ENCODE data around the gene RSAD1.
"Not testable (repeated sequence)": the region's sequence is repeated elsewhere in the genome, so short reads cannot be mapped to it uniquely, and the experiment has no call there.

Gene RSAD1

DNA sequence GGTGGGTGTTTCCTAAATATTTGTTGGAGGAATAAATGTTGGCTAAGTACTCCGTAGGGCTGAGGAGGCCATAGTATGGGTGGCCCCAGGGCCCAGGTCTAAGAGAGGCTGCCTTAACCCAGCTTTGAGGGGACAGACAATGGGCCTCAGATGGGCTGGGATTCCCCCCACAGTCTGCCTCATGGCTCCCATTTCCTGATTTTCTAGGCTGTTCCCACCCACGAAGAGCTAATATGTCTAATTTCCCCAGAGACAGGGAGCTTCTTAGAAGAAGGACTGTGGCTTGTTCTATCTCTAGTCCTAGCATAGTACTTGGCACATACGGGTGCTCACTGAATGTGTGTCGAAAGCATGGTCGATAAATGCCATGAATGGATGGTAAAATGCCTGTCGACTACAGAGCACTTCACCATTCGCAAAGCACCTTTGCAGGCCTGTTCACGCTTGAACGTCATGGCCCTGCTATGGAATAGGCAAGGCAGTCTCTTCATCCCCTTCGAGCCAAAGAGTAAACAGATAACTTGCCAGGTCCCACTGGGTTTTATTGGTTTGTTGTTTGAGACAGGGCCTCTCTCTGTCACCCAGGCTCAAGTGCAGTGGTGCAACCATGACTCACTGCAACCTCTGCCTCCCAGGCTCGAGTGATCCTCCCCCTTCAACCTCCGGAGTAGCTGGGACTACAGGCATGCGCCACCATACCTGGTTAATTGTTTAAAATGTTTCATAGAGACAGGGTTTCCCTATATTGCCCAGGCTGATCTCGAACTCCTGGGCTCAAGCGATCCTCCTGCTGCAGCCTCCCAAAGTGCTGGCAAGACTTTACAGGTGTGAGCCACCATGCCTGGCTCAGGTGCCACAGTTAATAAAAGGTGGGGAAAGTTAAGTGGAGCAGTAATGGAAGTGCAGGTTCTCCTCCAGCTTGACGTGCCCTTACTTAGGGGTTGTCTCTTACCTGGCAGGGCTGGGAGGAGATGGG is 19.7 kb upstream of the RSAD1 start:
- DNase-seq = no peak

DNA sequence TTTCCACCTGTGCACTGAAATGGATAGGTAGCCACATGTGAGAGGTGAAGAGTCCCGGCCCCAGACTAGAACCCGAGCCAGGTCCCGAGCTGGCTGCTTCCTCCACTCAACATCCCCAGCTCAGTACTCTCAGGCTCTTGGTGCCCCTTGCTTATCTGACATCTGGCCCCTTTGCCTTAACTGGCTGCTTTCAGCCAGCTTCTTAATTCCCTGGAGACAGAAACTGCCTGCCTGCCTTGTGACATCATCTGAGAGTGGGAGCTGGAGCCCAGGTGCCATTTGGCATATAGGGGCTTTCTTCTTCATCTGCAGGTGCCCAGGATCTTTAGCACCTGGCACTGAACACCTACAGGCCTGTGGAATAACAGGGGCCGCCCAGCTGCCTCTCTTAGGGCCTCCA is 18.9 kb upstream of the RSAD1 start:
- no peak for DNase-seq

DNA sequence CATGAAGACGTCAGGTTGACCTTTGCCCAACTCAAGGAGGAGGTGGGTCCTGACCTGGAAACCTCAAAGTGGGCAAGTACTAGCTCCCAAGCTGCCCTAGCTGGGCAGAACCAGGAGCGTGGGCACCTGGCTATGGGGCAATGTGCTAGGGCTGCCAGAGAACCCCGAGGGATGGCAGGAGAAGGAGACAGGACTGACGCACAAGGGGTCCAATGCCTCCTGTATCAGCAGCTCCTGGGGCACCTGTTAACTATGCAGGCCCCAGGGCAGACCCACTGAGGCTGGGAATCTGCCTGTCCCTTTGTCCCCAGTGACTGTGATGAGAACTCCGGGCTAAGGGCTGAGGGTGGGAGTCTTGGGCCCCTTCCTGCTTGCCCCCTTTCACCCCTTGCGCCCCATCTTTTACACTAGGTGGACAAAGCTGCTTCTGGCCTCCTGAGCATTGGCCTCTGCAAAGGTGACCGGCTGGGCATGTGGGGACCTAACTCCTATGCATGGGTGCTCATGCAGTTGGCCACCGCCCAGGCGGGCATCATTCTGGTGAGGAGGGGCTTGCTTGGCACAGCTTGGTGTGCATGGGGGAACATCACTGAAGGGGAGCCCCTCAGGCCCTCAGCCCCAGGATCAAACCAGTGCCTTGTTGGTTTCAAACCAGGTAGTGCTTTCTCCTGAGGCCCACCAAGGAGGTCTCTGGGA is 17.7 kb upstream of the RSAD1 start:
- no peak for DNase-seq

DNA sequence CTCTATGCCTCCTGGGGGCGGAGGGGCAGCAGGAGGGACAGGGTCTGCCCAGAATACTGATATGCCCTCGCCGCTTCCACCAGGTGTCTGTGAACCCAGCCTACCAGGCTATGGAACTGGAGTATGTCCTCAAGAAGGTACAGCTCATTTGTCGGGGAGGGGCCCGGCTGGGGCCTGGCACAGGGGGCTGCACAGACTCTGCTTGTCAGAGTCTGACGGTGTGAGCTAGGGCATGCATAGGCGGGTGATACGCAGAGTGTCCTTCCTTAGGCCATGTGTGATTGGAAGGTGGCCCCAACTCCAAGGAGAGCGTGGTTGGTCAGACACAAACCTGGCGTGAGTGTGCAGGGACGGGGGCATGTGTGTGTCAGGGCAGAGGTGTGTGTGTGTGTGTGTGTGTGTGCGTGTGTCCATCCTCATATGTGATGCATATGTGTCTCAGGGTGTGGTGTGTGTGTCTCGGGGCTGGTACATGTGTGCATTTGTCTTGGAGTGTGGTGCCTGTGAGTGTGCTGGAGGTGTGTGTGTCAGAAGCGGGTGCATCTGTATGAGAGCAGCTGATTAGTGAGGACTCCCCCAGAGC is 17.0 kb upstream of the RSAD1 start:
- DNase-seq = no peak

DNA sequence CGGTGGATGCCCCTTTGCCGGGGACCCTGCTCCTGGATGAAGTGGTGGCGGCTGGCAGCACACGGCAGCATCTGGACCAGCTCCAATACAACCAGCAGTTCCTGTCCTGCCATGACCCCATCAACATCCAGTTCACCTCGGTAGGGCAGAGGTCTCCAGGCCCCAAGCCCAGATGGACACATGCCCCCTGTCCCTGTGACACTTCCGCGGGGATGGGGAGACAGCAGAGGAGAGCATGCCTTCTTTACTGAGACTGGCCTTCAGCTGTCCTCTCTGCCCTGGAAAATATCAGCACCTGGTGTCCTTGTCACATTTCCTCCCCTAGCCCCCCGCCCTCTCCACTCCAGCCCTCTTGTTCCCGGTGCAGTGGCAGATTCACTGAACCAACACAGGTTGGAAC is 16.2 kb upstream of the RSAD1 start:
- DNase-seq = no peak

DNA sequence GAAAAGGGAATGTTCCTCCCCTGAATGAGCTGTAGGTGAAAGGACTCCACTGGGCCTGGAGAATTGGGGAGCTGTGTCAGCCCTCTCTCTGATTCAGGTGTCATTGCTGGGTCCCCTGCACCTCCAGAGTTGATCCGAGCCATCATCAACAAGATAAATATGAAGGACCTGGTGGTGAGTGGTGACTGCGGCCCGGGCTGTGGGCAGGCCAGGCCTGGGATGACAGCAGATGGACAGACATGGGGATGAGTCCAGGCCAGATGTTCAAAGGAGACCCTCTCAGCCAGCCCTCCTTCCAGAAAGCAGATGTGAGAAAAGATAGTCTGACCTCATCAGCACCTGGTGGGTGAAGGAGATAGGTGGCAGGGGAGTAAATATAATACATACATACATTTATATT is 14.5 kb upstream of the RSAD1 start:
- DNase-seq = no peak

DNA sequence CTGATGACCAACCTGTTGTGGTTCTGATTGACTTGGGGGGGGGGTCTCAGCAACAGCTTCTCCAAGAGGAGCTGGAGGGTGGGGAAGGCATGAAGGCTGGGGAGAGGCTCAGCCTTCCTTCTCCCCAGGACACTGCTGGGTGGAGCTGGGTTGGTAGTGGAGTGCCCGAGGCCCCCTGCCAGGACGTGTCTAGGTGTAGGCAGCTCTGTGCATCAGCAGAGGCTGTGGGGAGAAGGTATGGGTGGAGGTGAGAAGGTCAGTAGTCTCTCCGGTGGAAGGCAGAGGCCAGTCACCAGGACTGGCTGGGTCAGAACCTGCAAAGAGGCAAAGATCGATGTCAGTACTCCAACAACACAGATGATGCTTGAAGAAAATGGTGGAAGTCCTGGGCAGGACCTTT is 13.9 kb upstream of the RSAD1 start:
- DNase-seq = no peak

DNA sequence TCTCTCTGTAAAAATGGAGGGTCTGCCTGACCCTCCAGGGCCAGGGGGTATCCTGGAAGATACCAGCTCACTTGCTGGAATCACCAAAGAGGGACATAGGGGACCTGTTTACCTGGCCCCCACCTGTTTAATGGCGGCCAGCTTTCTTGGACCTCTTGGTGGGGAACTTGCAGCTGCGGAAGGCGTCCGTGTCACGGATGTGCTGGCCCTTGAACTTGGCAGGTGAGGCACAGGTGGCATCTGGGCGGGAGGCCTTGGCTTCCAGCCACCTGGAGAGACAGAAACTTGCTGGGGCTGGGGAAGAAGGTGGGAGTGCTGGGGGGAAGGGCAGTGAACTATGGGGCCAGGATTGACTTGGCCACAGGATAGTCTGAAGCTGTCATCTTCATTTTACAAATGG is 13.5 kb upstream of the RSAD1 start:
- no peak for DNase-seq

DNA sequence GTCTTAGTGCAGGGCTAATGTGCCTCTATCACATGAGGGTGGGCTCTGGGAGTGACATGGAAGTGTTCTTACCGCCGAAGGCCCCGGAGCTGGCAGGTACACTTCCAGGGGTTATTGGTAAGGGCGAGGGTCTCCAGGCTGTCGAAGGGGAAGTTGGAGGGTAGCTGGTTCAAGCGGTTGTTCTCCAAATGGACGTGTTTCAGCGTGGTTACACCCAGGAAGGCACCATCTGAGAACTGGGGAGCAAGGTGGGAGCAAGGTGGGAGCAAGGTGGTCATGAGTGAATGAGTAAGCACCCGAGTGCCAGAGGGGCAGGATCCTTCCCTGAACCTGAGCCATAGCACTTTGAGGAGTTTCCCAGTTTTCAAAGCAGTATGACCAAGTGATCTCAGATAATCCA is 13.0 kb upstream of the RSAD1 start:
- DNase-seq = no peak

DNA sequence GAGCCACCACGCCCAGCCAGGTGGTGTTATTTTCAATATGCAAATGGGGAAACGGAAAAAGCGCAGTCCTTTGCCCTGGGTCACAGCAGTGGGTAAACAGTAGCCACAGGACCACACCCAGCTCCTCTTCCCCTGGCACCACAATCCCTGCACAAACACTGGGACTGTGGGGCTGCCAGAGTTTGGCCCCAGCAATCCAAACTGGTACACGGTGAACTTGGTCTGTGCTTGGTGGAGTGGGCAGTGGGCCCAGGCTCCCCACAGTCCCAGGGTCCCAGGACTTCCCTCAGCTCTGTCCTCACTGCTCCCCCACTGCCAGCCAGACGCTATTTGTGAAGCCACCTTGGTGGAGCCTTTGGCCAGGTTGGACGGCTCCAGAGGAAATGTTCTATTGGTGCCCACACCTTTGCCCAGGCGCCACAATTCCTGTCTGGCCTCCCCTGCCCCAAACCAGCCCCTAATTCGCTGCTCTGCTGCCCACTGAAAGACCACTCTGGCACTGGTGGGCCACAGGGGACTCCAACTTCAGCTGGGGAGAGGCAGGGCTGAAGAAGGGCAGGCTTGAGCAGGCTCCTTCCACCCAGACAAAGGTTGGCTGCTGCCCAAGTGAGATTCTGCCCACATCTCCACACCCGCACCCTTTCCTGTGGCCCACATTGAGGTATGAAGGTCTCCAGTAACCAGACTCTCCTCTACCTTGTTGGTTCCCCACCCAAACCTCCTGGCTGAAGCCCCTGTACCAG is 12.1 kb upstream of the RSAD1 start:
- no peak for DNase-seq

DNA sequence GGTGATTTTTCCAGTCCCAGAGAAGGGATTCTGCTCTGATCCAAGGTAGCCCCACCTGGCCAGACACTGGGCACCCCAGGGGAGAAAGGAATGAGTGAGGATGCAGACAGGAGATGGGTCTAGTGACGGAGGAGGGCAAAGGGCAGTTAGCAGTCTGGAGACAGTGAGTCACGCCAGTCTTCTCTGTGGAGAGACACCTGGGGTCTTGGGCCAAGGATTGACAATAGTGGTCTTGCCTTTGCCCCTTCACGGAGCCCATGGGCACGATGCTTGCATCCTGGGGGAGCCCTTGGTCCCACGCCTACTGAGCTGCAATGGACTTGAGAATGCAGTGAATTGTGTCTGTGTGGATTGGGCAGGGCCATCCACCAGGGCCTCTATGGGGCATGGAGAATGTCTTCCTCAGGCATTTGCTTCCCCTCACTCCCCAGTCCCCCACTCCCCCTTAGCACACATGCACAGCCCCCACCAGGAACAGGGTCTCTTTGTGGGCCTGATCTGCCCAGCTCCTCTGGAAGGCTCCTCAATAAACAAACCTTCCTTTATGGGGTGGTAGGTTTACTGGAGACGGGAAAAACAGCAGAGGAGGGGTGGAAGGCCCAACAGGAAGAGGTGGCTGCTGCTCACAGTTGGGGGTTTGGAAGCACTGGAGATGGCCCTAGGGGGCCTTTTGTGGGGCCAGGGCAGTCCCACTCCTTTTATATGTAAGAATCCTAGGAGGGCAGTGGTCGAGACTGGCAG is 11.4 kb upstream of the RSAD1 start:
- DNase-seq = no peak

DNA sequence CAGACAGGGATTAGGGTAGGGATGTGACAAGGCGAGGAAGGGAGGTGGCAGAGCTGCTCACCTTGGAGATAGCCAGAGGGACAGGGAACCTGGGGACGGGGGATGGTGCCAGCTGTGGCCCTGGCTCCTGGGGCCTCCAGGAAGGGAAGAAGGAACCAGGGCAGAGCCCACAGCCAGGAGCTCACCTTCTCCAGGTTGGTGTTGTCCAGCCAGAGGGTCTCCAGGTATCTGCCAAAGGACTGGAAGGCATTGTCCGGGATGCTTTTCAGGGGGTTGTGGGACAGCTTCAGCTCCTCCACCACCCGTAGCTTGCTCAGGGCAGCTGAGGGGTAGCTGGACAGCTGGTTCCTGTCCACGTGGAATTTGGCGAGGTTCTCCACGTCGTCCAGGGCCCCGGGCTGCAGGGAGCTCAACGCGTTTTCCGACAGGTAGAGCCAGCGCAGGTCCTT is 10.8 kb upstream of the RSAD1 start:
- DNase-seq = no peak

DNA sequence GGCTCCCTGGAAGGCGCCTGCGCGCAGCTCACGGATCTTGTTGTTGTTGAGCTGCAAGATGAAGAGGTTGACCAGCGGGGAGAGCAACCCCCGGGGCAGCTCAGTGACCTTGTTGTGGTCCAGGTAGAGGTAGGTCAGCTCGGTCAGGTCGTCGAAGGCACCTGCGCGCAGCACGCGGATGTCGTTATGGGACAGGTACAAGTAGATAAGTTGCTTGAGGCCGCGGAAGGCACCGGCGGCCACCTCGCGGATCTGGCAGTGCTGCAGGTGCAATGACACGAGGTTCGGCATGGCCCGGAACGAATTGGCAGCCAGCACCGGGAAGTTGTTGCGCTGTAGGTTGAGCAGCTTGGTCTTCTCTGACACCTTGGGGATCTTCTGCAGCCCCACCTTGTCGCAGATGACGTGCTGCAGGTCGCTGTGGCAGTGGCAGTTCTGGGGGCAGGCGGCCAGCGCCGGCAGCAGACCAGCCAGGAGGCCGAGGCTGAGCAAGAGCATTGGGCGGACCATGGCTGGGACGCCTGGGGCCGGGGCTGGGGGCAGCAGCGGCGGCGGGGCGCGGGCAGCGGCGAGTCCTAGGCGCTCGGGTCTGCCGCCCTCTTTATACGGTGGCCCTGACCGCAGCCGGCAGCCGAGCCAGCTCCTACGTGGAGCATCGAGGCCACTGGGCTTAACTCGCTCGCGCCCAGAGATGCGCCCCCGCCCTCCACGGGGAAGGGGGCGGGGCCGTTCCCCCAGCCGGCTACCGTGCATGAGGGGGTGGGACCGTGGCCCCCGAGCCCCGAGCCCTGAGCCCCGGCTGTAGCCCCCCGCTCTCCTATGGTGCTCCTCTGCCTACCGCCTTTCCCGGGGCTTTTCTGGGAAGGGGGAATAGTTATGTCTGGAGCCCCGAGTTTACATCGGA is 10.1 kb upstream of the RSAD1 start, which contains the start of gene CHAD:
TSS of gene CHAD (minus strand) at position 577 of the 904 bp plus-strand sequence. CDS start at position 510, 67 bp downstream.
- no peak for DNase-seq

DNA sequence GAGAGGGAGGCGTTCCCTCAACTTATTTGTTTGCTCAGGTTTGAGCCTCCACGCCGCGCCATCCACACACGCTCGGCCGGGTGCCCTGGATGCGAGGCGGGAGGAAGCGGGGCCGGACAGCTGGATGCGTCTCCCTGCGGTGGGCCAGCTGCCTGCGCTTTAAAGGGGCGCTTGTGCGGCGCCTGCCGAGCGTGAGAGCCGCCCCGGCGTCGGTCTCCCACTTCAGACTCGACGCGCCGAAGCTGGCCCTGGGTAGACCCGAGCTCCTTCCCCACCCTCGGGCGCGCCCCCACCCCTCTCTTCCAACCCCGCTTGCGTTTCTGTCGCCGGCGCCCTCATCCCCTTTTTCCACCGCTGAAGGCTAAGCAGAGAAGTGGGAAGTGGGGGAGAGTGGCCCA is 9.5 kb upstream of the RSAD1 start:
- no peak for DNase-seq

DNA sequence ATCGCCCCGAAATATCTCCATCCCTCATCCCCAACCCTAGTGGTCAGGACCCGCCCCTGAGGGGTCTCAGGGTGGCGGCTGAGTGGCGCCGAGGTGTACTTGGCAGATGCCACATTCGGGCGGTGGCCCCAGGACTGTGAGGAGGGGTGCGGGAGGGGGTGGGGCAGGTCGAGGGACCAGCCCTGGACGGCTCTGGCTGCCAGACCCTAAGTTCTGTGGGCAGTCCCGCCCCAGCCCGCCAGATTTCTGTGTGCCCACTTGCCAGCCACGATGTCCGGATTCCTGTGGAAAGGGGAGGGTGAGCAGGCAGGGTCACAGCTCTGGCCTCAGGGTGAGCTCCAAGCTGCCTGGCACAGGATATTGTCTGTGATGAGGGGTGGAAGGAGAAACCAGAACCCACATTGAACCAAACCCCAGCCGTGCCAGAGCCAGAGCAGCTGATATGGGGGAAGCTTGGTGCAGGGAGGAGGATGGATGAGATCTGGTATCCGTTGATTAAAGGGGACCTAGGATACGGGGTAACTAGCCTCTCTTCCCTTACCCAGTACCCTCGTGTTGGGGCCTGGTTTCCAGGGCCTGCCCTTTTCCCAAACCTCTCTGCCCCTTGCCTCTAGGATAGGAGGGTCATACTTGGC is 8.9 kb upstream of the RSAD1 start:
- no peak for DNase-seq

DNA sequence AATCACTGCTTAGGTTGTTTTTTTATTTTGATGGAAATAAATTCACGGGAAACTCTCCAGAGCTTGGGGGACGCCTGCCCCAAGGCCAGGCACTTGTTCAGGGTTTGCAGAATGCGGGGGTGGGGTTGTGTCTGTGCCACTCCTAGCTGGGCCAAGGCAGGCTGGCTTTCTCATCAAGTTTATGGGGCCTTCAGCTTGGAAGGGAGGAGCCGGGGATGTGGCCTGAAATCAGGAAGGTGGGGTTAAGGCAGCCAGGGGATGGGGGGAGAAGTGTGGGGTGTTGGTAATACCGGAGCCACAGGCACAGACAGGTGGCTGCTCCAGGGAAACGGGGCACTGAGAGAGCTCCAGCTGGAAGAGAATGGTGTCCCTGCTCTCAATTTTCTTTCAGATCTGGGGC is 8.2 kb upstream of the RSAD1 start:
- no peak for DNase-seq

DNA sequence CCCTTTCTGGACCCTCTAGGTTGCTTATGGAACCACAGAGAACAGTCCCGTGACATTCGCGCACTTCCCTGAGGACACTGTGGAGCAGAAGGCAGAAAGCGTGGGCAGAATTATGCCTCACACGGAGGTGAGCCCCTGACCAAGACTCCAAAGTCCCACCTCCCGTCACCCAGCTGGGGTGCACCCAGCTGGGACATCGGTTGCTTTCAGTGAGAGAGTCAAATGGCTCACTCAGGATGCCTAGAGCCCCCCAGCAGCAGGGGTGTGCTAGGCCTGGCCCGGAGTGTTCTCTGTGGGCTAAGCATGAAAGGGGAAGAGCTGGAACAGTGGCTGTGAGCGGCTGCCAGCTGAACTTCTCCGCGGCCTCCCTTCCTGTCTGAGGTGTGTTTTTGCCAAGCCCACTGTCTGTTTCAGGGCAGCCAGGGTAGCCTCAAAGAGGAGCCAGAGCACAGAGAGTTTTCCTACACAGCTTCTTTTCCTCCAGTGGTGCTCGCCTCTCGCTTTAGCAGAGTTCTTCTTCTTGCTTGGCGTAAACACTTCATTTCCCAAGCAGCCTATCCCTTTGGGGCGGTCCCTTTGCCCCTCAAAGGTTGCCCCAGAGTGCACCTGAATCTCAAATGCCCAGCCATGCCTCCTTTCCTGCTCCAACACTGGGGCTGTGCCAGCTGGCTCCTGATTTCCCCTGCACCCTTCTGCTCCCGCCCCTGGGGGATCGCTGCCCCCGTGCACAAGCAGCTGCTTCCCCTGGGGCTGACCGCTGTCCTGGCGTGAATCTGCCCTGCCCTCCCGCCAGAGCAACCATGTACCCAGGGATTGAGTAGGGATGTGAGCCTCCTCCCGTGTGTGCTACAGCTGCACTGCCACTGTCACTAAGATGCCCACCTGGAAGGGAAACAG is 7.4 kb upstream of the RSAD1 start:
- DNase-seq = no peak

DNA sequence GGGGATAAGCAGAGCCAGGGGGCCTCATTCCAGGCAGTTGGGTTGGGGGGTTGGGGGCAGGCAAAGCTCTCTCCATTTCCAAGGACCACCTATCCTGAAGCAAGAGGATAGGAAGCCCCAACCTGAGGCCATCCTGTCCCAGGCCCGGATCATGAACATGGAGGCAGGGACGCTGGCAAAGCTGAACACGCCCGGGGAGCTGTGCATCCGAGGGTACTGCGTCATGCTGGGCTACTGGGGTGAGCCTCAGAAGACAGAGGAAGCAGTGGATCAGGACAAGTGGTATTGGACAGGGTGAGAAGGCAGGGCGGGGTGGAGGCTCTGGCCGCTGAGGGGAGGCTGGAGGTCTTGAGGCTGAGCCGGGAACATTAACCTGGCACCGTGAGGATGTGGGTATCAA is 6.4 kb upstream of the RSAD1 start:
- DNase-seq = no peak

DNA sequence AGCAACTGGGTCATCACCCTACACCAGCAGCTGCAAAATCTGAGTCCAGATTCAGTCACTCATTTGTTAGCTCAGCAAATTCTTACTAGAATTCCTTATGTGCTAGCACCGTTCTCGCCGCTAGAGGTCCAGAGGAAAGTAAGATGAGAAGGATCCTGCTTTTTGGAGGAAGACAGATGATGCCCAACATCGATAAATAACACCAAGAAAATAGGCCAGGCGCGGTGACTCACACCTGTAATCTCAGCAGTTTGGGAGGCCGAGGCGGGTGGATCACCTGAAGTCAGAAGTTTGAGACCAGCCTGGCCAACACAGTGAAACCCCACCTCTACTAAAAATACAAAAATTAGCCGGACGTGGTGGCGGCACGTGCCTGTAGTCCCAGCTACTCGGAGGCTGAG is 5.9 kb upstream of the RSAD1 start:
- not testable (repeated sequence) for DNase-seq

DNA sequence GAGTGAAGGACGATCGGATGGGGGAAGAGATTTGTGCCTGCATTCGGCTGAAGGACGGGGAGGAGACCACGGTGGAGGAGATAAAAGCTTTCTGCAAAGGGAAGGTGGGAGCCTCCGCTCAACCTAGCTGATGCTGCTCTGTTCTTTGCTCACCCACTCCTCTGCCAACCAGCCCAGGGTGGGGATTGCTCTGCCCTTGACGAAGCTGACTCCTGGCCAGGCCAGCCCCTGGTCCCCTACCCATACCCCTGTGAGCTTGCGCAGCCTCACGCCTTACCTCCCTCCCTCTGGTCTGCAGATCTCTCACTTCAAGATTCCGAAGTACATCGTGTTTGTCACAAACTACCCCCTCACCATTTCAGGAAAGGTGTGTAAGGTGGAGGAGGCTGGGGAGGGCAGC is 4.8 kb upstream of the RSAD1 start:
- DNase-seq = no peak

All from activated CD4-positive, alpha-beta T cell treated with anti-CD3 and anti-CD28 coated beads, Interleukin-2, amount 50 U/mL, for 4 hours (primary cell).